GM19463 (cell line): Measurements from ENCODE around the gene COP1.
"Not testable (repeated sequence)": the region's sequence is repeated elsewhere in the genome, so short reads cannot be mapped to it uniquely, and the experiment has no call there.

Experiments used
- ATAC-seq: cut with Tn5 transposase; IDR thresholded peaks from one replicate; pipeline ENCODE4 v1.9.1; 2021; ENCODE audit warnings: mild to moderate bottlenecking, moderate library complexity; ENCODE audit not compliant: unreplicated experiment

Gene COP1

GRCh38 chr1:176206961-176207902, at the start of gene COP1:
COP1 (minus strand) TSS chr1:176207286; CDS start chr1:176206978, 308 bp downstream.
- peak; percentile 77 for ATAC-seq

- ATAC-seq, result no peak
These were observed 45.1 kb upstream of the COP1 start for GRCh38 chr1:176252191-176252590.

- ATAC-seq, result no peak
These were observed 37.8 kb upstream of the COP1 start for GRCh38 chr1:176244851-176245250.

- no peak for ATAC-seq
These were observed 36.7 kb upstream of the COP1 start for GRCh38 chr1:176243746-176244145.

GRCh38 chr1:176241385-176242015, 34.4 kb upstream of the COP1 start:
- ATAC-seq, result no peak

- ATAC-seq, result not testable (repeated sequence)
These were observed 26.6 kb upstream of the COP1 start for GRCh38 chr1:176233657-176234056.

- ATAC-seq, result no peak
These were observed 20.5 kb upstream of the COP1 start for GRCh38 chr1:176227579-176227978.

- no peak for ATAC-seq
These were observed 18.8 kb upstream of the COP1 start for GRCh38 chr1:176225911-176226310.

GRCh38 chr1:176225479-176225875, 18.4 kb upstream of the COP1 start:
- no peak for ATAC-seq

- no peak for ATAC-seq
These were observed 15.1 kb upstream of the COP1 start for GRCh38 chr1:176222196-176222595.

- ATAC-seq, result no peak
These were observed 13.1 kb upstream of the COP1 start for GRCh38 chr1:176220100-176220689.

GRCh38 chr1:176217461-176218099, 10.5 kb upstream of the COP1 start:
- no peak for ATAC-seq

- no peak for ATAC-seq
These were observed 8.9 kb upstream of the COP1 start for GRCh38 chr1:176216031-176216430.

- ATAC-seq, result no peak
These were observed 4.5 kb upstream of the COP1 start for GRCh38 chr1:176211396-176212165.

- ATAC-seq, result no peak
These were observed 948 bp upstream of the COP1 start for GRCh38 chr1:176208034-176208433.

- peak; percentile 23 for ATAC-seq
These were observed 803 bp downstream of the COP1 start for GRCh38 chr1:176206006-176206960.

- ATAC-seq, result no peak
These were observed 1.7 kb downstream of the COP1 start for GRCh38 chr1:176205332-176205914.

- not testable (repeated sequence) for ATAC-seq
These were observed 2.4 kb downstream of the COP1 start for GRCh38 chr1:176204655-176205054.

- ATAC-seq, result no peak
These were observed 3.4 kb downstream of the COP1 start for GRCh38 chr1:176203735-176204134.
